A673 (cell line): ENCODE data around the gene HDAC1. TPM values are rescaled to one million over a fixed set of nuclear protein-coding genes. Genes with fewer than 3 reads are reported as not detected.
A peak's percentile ranks its signal among the peaks of the same experiment; 100 is the strongest.

Experiments used
- BruUV-seq: library from RNA; stranded (reverse); fragments of 400-500 nt; replicated peaks from 2 replicates; lab custom pipeline; 2021; lab: Mats Ljungman, UMichigan
- CTCF ChIA-PET: fragments of 300-600 bp; sonication (Branson Sonifier 250); formaldehyde crosslinking; loops from one replicate; lab custom pipeline; 2022; ENCODE audit warnings: antibody characterized with exemption; lab: Charles Lee
- POLR2A ChIA-PET: fragments of 300-600 bp; sonication (Branson Sonifier 250); formaldehyde crosslinking; loops from one replicate; lab custom pipeline; 2022; ENCODE audit warnings: antibody characterized with exemption; ENCODE audit not compliant: low non-redundant PET; lab: Charles Lee
- DNase-seq: peaks from one replicate; pipeline ENCODE4 v3.0.0-alpha.2; 2015; ENCODE audit warnings: low spot score
- H3K27ac ChIP-seq: fragments of 200-600 bp; sonication (generic); 2 replicates; pipeline ENCODE4 v1.5.1; 2016; ENCODE audit warnings: mixed run types, low read depth, mild to moderate bottlenecking, mixed read lengths, antibody characterized with exemption, low read length; ENCODE audit not compliant: poor library complexity, severe bottlenecking
- H3K27me3 ChIP-seq: fragments of 200-600 bp; sonication (generic); replicated peaks from 2 replicates; pipeline ENCODE4 v1.6.1; 2017; ENCODE audit warnings: mixed run types, low read depth, mild to moderate bottlenecking, mixed read lengths, antibody characterized with exemption, low read length; ENCODE audit not compliant: insufficient read depth, poor library complexity
- H3K36me3 ChIP-seq: fragments of 200-600 bp; sonication (generic); 2 replicates; pipeline ENCODE4 v1.6.1; 2016; ENCODE audit warnings: mixed run types, mild to moderate bottlenecking, mixed read lengths, antibody characterized with exemption, low read length; ENCODE audit not compliant: insufficient read depth, poor library complexity, severe bottlenecking
- H3K4me1 ChIP-seq: fragments of 200-600 bp; sonication (generic); 2 replicates; pipeline ENCODE4 v1.6.1; 2017; ENCODE audit warnings: mixed run types, mild to moderate bottlenecking, mixed read lengths, antibody characterized with exemption, low read length; ENCODE audit not compliant: insufficient read depth, poor library complexity, severe bottlenecking
- H3K4me3 ChIP-seq: fragments of 200-600 bp; sonication (generic); 2 replicates; pipeline ENCODE4 v1.5.1; 2016; ENCODE audit warnings: low read depth, mixed run types, mild to moderate bottlenecking, mixed read lengths, low read length; ENCODE audit not compliant: poor library complexity, severe bottlenecking
- H3K9me3 ChIP-seq: fragments of 200-600 bp; sonication (generic); 2 replicates; pipeline ENCODE4 v1.6.1; 2016; ENCODE audit warnings: mixed run types, low read depth, mild to moderate bottlenecking, mixed read lengths, antibody characterized with exemption, low read length; ENCODE audit not compliant: poor library complexity, severe bottlenecking
- CTCF ChIP-seq: fragments of 300-800, 200-600 bp; sonication (generic); conservative IDR thresholded peaks from 2 replicates; pipeline ENCODE4 v1.5.1; 2017; ENCODE audit warnings: low read depth, mild to moderate bottlenecking, antibody characterized with exemption, low read length, moderate library complexity, mixed read lengths
- EZH2 ChIP-seq: fragments of 200-600 bp; sonication (generic); IDR thresholded peaks from 2 replicates; pipeline ENCODE4 v1.6.1; 2017; ENCODE audit warnings: borderline replicate concordance, low read depth, mild to moderate bottlenecking, mixed read lengths, antibody characterized with exemption, low read length; ENCODE audit not compliant: poor library complexity, severe bottlenecking
- intact Hi-C: fragments of 100-400 bp; cut with micrococcal nuclease; formaldehyde crosslinking; loops from one replicate; pipeline ENCODE4 v1.10.0; 2022; ENCODE audit not compliant: unreplicated experiment
- total RNA-seq: library from RNA; stranded (reverse); gene quantifications from 2 replicates; pipeline ENCODE4 v1.2.3, GENCODE V29; 2021

HDAC1 gene
- total RNA-seq, 1 experiment from 2014 or later = 195 TPM

GRCh38 chr1:32350785-32351398 is 59.0 kb downstream of the HDAC1 start:
- H3K4me1 ChIP-seq = peaks cover 8% of the 10 kb centered on the region
- BruUV-seq = no TSS peak
- peak overlapping the region; percentile 63 for H3K4me3 ChIP-seq
- H3K27ac ChIP-seq = peak overlapping the region; percentile 90
- H3K9me3 ChIP-seq = peaks cover 5% of the 10 kb centered on the region
- no peaks in the 10 kb centered on the region for H3K36me3 ChIP-seq
- TF ChIP-seq CTCF = peak; percentile 75
- no peak for TF ChIP-seq EZH2
- intact Hi-C loops = no loop called here
- no peaks in the 10 kb centered on the region for H3K27me3 ChIP-seq
- ChIA-PET POLR2A (no interaction called here), CTCF (interaction anchor here (0.6 to 1.0 kb wide), 2 partner anchors 15 to 136 kb away, joined by 3 to 6 read pairs; partner anchors contain the start of gene MARCKSL1)
- DNase-seq = no peak

- Histone ChIP-seq H3K27me3 (no peaks in the 10 kb centered on the region), H3K27ac (peak overlapping the region; percentile 90), H3K4me1 (peaks cover 8% of the 10 kb centered on the region), H3K4me3 (peak overlapping the region; percentile 63), H3K36me3 (no peaks in the 10 kb centered on the region), H3K9me3 (peaks cover 5% of the 10 kb centered on the region)
- DNase-seq = peak; percentile 97
- no peak for TF ChIP-seq EZH2
- TF ChIP-seq CTCF = no peak
- BruUV-seq = no TSS peak
- ChIA-PET CTCF (interaction anchor here (0.6 to 1.0 kb wide), 2 partner anchors 16 to 137 kb away, joined by 3 to 6 read pairs; partner anchors contain the start of gene MARCKSL1), POLR2A (interaction anchor here (0.5 kb wide), 1 partner anchor 8 kb away, joined by 14 read pairs; no protein-coding TSS in a partner anchor)
- intact Hi-C loops = no loop called here
These were observed 59.7 kb downstream of the HDAC1 start for GRCh38 chr1:32351399-32352238.

- peaks cover 5% of the 10 kb centered on the region for H3K9me3 ChIP-seq
- ChIA-PET POLR2A (interaction anchor here (0.5 to 0.7 kb wide), 2 partner anchors 9 to 21 kb away, joined by 3 to 14 read pairs; no protein-coding TSS in a partner anchor), CTCF (no interaction called here)
- BruUV-seq = no TSS peak
- no peak for DNase-seq
- H3K36me3 ChIP-seq = no peaks in the 10 kb centered on the region
- no peaks in the 10 kb centered on the region for H3K27me3 ChIP-seq
- peak overlapping the region; percentile 90 for H3K27ac ChIP-seq
- H3K4me3 ChIP-seq = peak overlapping the region; percentile 63
- no peak for TF ChIP-seq CTCF
- TF ChIP-seq EZH2 = no peak
- H3K4me1 ChIP-seq = peaks cover 8% of the 10 kb centered on the region
- intact Hi-C loops = no loop called here
These were observed 60.4 kb downstream of the HDAC1 start for GRCh38 chr1:32352239-32352745.
